Endothelial cell of umbilical vein (primary cell): ENCODE results near the gene GCH1. TPM values are rescaled to one million over a fixed set of nuclear protein-coding genes. Genes with fewer than 3 reads are reported as not detected.

Experiments used
- BruUV-seq: library from RNA; stranded (reverse); fragments of 400-500 nt; replicated peaks from 2 replicates; lab custom pipeline; 2021; lab: Mats Ljungman, UMichigan
- CTCF ChIA-PET: fragments of 300-600, 350-600 bp; sonication (Branson Sonifier 250); formaldehyde crosslinking; loops from one replicate; lab custom pipeline; 2021; ENCODE audit warnings: antibody characterized with exemption, inconsistent platforms; lab: Charles Lee
- POLR2A ChIA-PET: fragments of 300-600, 350-600 bp; sonication (Branson Sonifier 250); formaldehyde crosslinking; loops from one replicate; lab custom pipeline; 2021; ENCODE audit warnings: antibody characterized with exemption, inconsistent platforms; lab: Charles Lee
- DNase-seq: peaks from one replicate; pipeline ENCODE4 v3.0.0-alpha.2; 2011; ENCODE audit warnings: low read depth, low spot score
- FAIRE-seq: peaks from 2 replicates; lab custom pipeline; 2011; peaks lifted over from hg19 to GRCh38; lab: Jason Lieb, UNC
- H2AFZ ChIP-seq: 2 replicates; pipeline ENCODE4 v1.6.0; 2012; ENCODE audit warnings: low read depth, low read length, control low read depth, inconsistent platforms
- H3K27ac ChIP-seq: 2 replicates; pipeline ENCODE4 v1.5.1; 2011; ENCODE audit warnings: low read depth, mild to moderate bottlenecking, control low read depth, low read length, moderate library complexity; ENCODE audit not compliant: insufficient read depth
- H3K27me3 ChIP-seq, 2 experiments: 2 replicates each; pipeline versions ENCODE4 v1.6.0 to v1.6.1; 2011; ENCODE audit warnings: low read length in 2 of 2, mixed read lengths in 1 of 2; ENCODE audit not compliant: control insufficient read depth in 2 of 2, insufficient read depth in 2 of 2
- H3K36me3 ChIP-seq, 2 experiments: 2 replicates in 1 of 2; 3 replicates in 1 of 2; pipeline ENCODE4 v1.5.1; 2011; ENCODE audit warnings: low read length in 2 of 2, mild to moderate bottlenecking in 1 of 2, moderate library complexity in 1 of 2; ENCODE audit not compliant: control insufficient read depth in 2 of 2, insufficient read depth in 2 of 2; ENCODE audit errors: extremely low read depth in 1 of 2
- H3K4me1 ChIP-seq: 3 replicates; pipeline ENCODE4 v1.5.1; 2011; ENCODE audit warnings: mild to moderate bottlenecking, low read length; ENCODE audit not compliant: control insufficient read depth, insufficient read depth; ENCODE audit errors: extremely low read depth
- H3K4me2 ChIP-seq: 2 replicates; pipeline ENCODE4 v1.6.1; 2011; ENCODE audit warnings: low read length, control low read depth, mixed read lengths; ENCODE audit not compliant: insufficient read depth
- H3K4me3 ChIP-seq, 3 experiments: fragments of 200-600 bp in 1 of 3; sonication (generic), shearing (Covaris generic) in 1 of 3; replicated peaks in 1 of 3; 2 replicates each; pipeline ENCODE4 v1.5.1; 2011 to 2016; ENCODE audit warnings: control low read depth in 3 of 3, low read length in 3 of 3, mild to moderate bottlenecking in 2 of 3, inconsistent platforms in 1 of 3, low read depth in 1 of 3, moderate library complexity in 1 of 3; ENCODE audit not compliant: insufficient read depth in 1 of 3
- H3K79me2 ChIP-seq: 2 replicates; pipeline ENCODE4 v1.6.0; 2012; ENCODE audit warnings: low read length, inconsistent platforms; ENCODE audit not compliant: control insufficient read depth, insufficient read depth
- H3K9ac ChIP-seq: replicated peaks from 2 replicates; pipeline ENCODE3; 2011; ENCODE audit warnings: low read length, control low read depth; ENCODE audit not compliant: insufficient read depth; ENCODE audit errors: extremely low read depth
- H3K9me1 ChIP-seq: replicated peaks from 3 replicates; pipeline ENCODE4 v1.6.0; 2011; ENCODE audit warnings: mild to moderate bottlenecking, low read length; ENCODE audit not compliant: control insufficient read depth, insufficient read depth; ENCODE audit errors: extremely low read depth
- H3K9me3 ChIP-seq: replicated peaks from 2 replicates; pipeline ENCODE4 v1.5.1; 2012; ENCODE audit warnings: low read length, inconsistent platforms; ENCODE audit not compliant: control insufficient read depth, insufficient read depth
- H4K20me1 ChIP-seq: replicated peaks from 2 replicates; pipeline ENCODE3; 2011; ENCODE audit warnings: mild to moderate bottlenecking, low read length; ENCODE audit not compliant: control insufficient read depth, insufficient read depth; ENCODE audit errors: extremely low read depth
- CTCF ChIP-seq, 2 donors: IDR thresholded peaks; 1 replicate in 1 of 2; 2 replicates in 1 of 2; pipeline ENCODE4 v1.5.1; 2011; ENCODE audit warnings: low read length in 2 of 2, mild to moderate bottlenecking in 2 of 2, moderate library complexity in 2 of 2, control low read depth in 1 of 2, inconsistent platforms in 1 of 2, low read depth in 1 of 2; ENCODE audit not compliant: insufficient read depth in 1 of 2; ENCODE audit errors: extremely low read depth in 1 of 2
- EZH2 ChIP-seq: IDR thresholded peaks from 2 replicates; pipeline ENCODE4 v1.6.1; 2012; ENCODE audit warnings: borderline replicate concordance, low read depth, mild to moderate bottlenecking, moderate library complexity, low read length, inconsistent platforms; ENCODE audit not compliant: severe bottlenecking
- FOS ChIP-seq: IDR thresholded peaks from 2 replicates; pipeline ENCODE4 v1.6.1; 2011; ENCODE audit warnings: mild to moderate bottlenecking, low read length, moderate library complexity, borderline replicate concordance; ENCODE audit not compliant: insufficient read depth
- GATA2 ChIP-seq: IDR thresholded peaks from 2 replicates; pipeline ENCODE4 v1.7.0; 2011; ENCODE audit warnings: low read depth, mild to moderate bottlenecking, moderate library complexity, mixed read lengths, low read length; ENCODE audit not compliant: insufficient read length, insufficient read depth
- JUN ChIP-seq: IDR thresholded peaks from 2 replicates; pipeline ENCODE4 v1.6.1; 2011; ENCODE audit warnings: borderline replicate concordance, low read depth; ENCODE audit not compliant: insufficient read length, insufficient read depth
- MAX ChIP-seq: IDR thresholded peaks from 2 replicates; pipeline ENCODE4 v1.6.1; 2011; ENCODE audit not compliant: insufficient read depth, insufficient read length
- MYC ChIP-seq: IDR thresholded peaks from one replicate; pipeline ENCODE4 v1.6.1; 2011; ENCODE audit warnings: mild to moderate bottlenecking, low read depth, low read length
- POLR2A ChIP-seq: IDR thresholded peaks from 2 replicates; pipeline ENCODE4 v1.6.1; 2012; ENCODE audit warnings: low read depth, mild to moderate bottlenecking, control low read depth, low read length
- POLR2AphosphoS5 ChIP-seq: IDR thresholded peaks from 2 replicates; pipeline ENCODE4 v1.6.1; 2012; ENCODE audit warnings: low read depth, mild to moderate bottlenecking, control low read depth, low read length, moderate library complexity; ENCODE audit not compliant: insufficient read depth
- dilution Hi-C: fragments of 300-500 bp; cut with MboI; formaldehyde crosslinking; loops from one replicate; pipeline ENCODE4 v1.15.0; 2019; ENCODE audit warnings: low sequenced_read_pairs; ENCODE audit not compliant: extremely low pct_ligation_motif_present
- intact Hi-C: fragments of 100-400 bp; cut with micrococcal nuclease; formaldehyde crosslinking; loops from one replicate; pipeline ENCODE4 v1.10.0; 2022
- polyA plus RNA-seq, 4 experiments: library from polyadenylated mRNA; depleted of rRNA in 3 of 4; stranded (reverse) in 3 of 4; unstranded in 1 of 4; fragments of >200 nt; gene quantifications; 2 replicates each; pipeline versions ENCODE4 v1.2.1 to v1.2.3, GENCODE V29; 2011 to 2012; ENCODE audit warnings: missing spikeins in 1 of 4
- total RNA-seq: library from RNA; stranded (reverse); gene quantifications from 2 replicates; pipeline ENCODE4 v1.2.3, GENCODE V29; 2021

GCH1 gene
- total and polyA plus RNA-seq, 2 donors (not counting 3 experiments of a cell fraction or from before 2014, with no cell fraction given) = 3.6 to 4.6 TPM

- POLR2A ChIA-PET = no interaction called here
- Histone ChIP-seq H3K4me3 (no peak overlapping the region), H3K9me1 (no peaks in the 10 kb centered on the region), H3K4me2 (no peak overlapping the region), H3K9me3 (no peaks in the 10 kb centered on the region), H3K27ac (no peak overlapping the region), H3K9ac (no peak overlapping the region), H2AFZ (no peak overlapping the region), H3K79me2 (no peaks in the 10 kb centered on the region), H4K20me1 (no peaks in the 10 kb centered on the region), H3K4me1 (no peaks in the 10 kb centered on the region), H3K36me3 (no peaks in the 10 kb centered on the region), H3K27me3 (peaks cover 0 to 5% of the 10 kb centered on the region in 2 experiments)
- dilution Hi-C loops (no loop called here), intact Hi-C loops (no loop called here)
- CTCF ChIA-PET = no interaction called here
- FAIRE-seq = no peak
- BruUV-seq = no TSS peak
- TF ChIP-seq JUN (no peak), POLR2A (no peak)
- no peak for DNase-seq
These were observed 66.4 kb downstream of the GCH1 start for GRCh38 chr14:54836231-54836630.

GRCh38 chr14:54834727-54835126 lies 67.9 kb downstream of the GCH1 start:
- BruUV-seq = no TSS peak
- dilution Hi-C loops = no loop called here
- no peak for FAIRE-seq

More at GRCh38 chr14:54834727-54835126, 67.9 kb downstream of the GCH1 start:
- Histone ChIP-seq H2AFZ (no peak overlapping the region), H4K20me1 (no peaks in the 10 kb centered on the region), H3K9me3 (no peaks in the 10 kb centered on the region), H3K27ac (no peak overlapping the region), H3K4me3 (no peak overlapping the region), H3K36me3 (no peaks in the 10 kb centered on the region), H3K4me1 (no peaks in the 10 kb centered on the region), H3K9ac (no peak overlapping the region), H3K9me1 (no peaks in the 10 kb centered on the region), H3K4me2 (no peak overlapping the region), H3K79me2 (no peaks in the 10 kb centered on the region), H3K27me3 (peaks cover 3 to 8% of the 10 kb centered on the region in 2 experiments)
- TF ChIP-seq MAX (no peak), GATA2 (no peak), FOS (no peak), EZH2 (no peak), CTCF (IDR thresholded peaks at IDR 0.05; ENCODE audit: extremely low read depth in 1 of 2, insufficient read depth in 1 of 2, low read depth in 1 of 2, low read length in 2 of 2) (no peak), JUN (no peak), POLR2AphosphoS5 (no peak), MYC (no peak), POLR2A (no peak)
- POLR2A ChIA-PET = no interaction called here
- DNase-seq = no peak
- CTCF ChIA-PET = interaction anchor here (1.0 kb wide), 1 partner anchor 29 kb away, joined by 3 read pairs; no protein-coding TSS in a partner anchor
- intact Hi-C loops = no loop called here
